HUES6 (cell line): ENCODE results near the gene MROH2A.

Source experiments
- H3K27ac ChIP-seq: 2 replicates; pipeline ENCODE4 v1.7.0; 2013; ENCODE audit warnings: low read depth, mild to moderate bottlenecking, low read length, inconsistent platforms
- H3K27me3 ChIP-seq: 2 replicates; pipeline ENCODE4 v1.6.1; 2013; ENCODE audit warnings: low read length; ENCODE audit not compliant: control insufficient read depth, insufficient read depth
- H3K36me3 ChIP-seq: 2 replicates; pipeline ENCODE4 v1.6.1; 2013; ENCODE audit warnings: low read length; ENCODE audit not compliant: control insufficient read depth, insufficient read depth
- H3K4me1 ChIP-seq: 2 replicates; pipeline ENCODE4 v1.6.1; 2013; ENCODE audit warnings: low read length; ENCODE audit not compliant: control insufficient read depth, insufficient read depth
- H3K4me3 ChIP-seq: 2 replicates; pipeline ENCODE4 v1.5.1; 2013; ENCODE audit warnings: low read depth, low read length
- H3K9ac ChIP-seq: one replicate; pipeline ENCODE4 v1.6.1; 2013; ENCODE audit warnings: mild to moderate bottlenecking, low read length
- H3K9me3 ChIP-seq: 2 replicates; pipeline ENCODE4 v1.6.1; 2013; ENCODE audit warnings: low read depth, low read length; ENCODE audit not compliant: control insufficient read depth, insufficient read depth

Gene MROH2A

DNA sequence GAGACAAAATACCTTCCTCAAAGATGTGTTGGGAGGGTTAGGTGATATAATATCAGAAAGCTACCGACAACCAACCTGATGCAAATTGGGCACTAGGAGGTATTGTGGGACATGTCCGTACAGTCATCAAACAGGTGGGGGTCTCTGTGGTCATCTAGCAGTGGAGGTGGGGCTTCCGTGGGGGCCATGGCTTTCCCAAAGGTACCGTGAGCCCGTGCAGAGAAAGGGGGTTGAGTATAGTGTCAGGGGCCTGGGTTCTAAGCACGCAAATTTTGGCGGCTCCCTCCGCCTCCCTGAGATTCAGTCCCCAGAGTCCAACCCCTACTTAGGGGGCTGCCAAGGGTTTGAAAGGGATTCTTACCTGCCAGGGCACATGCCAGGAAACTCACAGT lies 43.6 kb downstream of the MROH2A start:
- Histone ChIP-seq H3K27ac (no peak overlapping the region), H3K9ac (no peak overlapping the region), H3K4me3 (no peak overlapping the region), H3K36me3 (no peaks in the 10 kb centered on the region), H3K9me3 (no peaks in the 10 kb centered on the region), H3K27me3 (no peaks in the 10 kb centered on the region), H3K4me1 (no peaks in the 10 kb centered on the region)

DNA sequence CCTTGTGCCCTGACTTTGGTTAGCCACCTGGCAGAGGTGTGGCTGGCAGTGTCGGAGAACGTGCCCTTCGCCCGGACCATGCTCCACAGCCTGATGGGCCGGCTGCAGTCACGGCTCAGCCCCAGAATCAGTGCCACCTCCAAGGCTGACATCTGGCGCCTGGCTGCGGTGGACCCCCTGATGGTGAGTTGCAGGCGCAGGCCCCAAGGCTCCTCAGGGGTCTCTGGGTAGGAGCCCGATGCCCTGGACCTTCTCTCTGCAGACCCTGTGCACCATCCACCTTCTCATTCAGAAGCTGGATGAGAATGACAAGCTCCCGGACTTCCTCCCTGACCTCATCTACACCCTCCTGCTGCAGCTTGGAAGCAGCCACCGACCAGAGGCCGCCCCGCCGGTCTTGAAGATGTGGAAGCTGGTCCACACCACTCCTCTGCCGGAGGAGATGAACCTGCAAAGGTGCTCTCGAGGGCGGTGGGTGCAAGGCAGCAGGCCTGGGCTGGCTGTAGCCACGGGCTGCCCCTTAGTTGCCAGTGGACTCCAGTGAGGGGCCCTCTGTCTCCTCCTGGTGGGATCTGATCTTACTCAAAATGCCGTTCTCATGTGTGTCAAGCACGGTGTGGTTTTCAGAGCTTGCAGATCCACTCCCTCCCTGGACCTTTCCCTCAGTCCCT lies 44.1 kb downstream of the MROH2A start:
- Histone ChIP-seq H3K36me3 (no peaks in the 10 kb centered on the region), H3K4me3 (no peak overlapping the region), H3K27ac (no peak overlapping the region), H3K9me3 (no peaks in the 10 kb centered on the region), H3K4me1 (no peaks in the 10 kb centered on the region), H3K9ac (no peak overlapping the region), H3K27me3 (no peaks in the 10 kb centered on the region)

DNA sequence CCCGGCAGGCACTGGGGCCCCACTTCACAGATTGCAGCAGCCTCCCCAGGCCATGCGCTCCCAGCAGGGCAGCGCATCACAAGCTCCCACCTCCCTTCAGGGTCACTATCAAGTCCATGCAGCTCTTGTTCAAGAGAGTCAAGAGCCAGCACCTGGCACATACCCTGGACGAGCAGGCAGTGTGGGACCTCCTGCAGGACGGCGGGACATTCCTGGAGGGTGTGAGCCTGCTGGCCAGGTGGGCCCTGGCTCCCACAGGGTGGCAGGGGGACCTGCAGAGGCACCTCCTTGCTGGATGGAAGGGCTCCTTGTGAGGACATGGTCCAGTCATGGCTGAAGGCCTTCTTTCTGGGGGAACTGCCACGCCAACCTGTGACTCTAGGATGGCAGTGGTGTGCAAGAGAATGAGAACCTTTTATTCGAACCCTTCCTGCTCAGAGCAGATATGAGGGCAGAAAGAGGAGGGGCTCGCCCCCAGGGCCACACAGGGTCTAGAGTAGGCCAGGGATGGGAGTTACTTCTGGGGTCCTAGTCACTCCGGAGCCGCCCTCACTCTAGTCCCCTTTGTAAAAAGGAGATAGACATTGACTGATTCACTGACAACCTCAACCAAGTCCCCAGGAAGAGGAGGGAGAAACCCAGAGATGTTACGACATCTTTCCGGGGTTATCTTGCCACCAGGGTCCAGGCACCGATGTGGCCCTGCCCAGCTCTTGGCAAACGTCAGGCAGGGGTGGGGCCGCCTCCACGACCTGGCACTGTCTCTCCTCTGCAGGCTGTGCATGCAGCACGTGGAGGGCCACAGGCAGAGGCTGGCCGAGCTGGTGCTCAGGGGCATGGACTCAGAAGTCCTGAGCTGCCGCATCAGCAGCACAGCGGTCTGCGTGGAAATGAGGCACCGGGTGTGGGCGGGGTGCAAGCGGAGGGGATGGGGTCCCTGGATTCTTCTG lies 44.9 kb downstream of the MROH2A start:
- Histone ChIP-seq H3K4me3 (no peak overlapping the region), H3K4me1 (no peaks in the 10 kb centered on the region), H3K9ac (no peak overlapping the region), H3K27ac (no peak overlapping the region), H3K27me3 (no peaks in the 10 kb centered on the region), H3K36me3 (no peaks in the 10 kb centered on the region), H3K9me3 (no peaks in the 10 kb centered on the region)

DNA sequence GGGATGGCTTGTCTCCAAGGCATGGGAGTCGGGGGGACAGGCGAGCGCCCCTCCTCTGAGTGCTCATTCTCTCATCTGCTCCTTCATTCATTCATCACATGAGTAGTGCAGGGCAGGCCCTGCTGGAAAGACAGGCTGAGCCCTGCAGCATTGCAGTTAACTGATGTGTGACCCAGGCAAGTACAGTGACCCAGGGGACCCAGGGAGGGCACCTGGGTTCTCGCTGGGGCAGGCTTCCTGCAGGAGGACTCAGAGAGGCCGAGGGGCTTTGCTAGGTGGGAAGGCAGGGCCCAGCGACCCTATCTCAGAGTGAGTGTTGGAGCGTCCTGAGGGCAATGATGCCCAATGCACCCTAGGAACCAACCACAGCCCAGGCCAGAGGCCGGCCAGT lies 45.6 kb downstream of the MROH2A start:
- Histone ChIP-seq H3K27me3 (no peaks in the 10 kb centered on the region), H3K36me3 (no peaks in the 10 kb centered on the region), H3K27ac (no peak overlapping the region), H3K4me1 (no peaks in the 10 kb centered on the region), H3K9me3 (no peaks in the 10 kb centered on the region), H3K4me3 (no peak overlapping the region), H3K9ac (no peak overlapping the region)

DNA sequence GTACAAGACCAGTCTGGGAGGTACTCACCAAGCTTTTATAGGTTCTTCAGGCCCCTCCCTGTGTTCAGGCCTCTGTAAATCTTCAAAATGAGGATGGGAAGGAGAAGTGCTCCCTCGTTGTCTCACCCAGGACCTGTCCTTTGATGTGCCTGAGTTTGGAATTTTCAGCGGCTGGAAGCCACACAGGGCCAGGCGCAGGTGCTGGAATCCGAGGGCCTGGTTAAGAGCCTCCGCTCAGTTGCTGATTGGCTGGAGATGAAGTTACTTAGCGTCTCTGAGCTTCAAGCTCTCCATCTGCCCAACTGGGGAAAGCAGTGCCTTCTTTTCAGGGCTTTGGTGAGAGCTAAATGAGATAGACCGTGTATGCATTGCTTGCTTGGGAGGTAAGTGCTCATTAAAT lies 46.2 kb downstream of the MROH2A start:
- H3K9ac ChIP-seq = no peak overlapping the region
- H3K36me3 ChIP-seq = no peaks in the 10 kb centered on the region
- H3K27me3 ChIP-seq = no peaks in the 10 kb centered on the region
- H3K4me1 ChIP-seq = no peaks in the 10 kb centered on the region; the same call in 1 of the 2 replicates
- H3K9me3 ChIP-seq = no peaks in the 10 kb centered on the region
- H3K4me3 ChIP-seq = no peak overlapping the region
- no peak overlapping the region for H3K27ac ChIP-seq

DNA sequence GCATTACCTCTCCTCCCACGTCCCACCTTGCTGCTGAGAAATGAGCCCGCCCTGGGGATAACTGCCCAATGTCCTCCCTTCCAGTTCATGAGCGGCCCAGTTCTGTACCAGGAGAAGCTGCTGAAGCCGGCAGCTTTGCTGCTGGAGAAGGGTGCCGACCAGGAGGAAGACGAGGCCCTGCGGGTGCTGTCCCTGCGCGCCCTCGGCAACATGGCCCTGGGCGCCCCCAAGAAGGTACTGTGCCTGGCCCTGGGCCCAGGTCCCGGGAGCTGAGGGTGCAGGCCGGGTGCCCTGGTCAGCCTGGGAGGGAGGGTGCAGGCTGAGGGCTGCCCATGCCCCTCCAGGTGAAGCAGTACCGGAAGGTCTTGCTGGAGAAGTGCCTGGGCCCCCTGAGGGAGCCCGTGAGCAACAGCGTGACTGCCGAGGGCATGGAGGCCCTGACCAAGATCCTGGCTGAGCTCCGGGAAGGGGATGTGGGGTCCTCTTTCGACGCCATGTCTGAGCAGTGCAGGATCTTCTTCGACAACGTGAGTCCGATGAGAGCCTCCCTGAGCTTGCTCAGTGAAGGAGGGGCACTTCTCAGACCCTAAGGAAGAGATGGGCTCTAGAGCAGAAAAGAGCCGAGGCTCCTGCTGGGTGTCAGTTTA lies 50.5 kb downstream of the MROH2A start:
- Histone ChIP-seq H3K4me3 (no peak overlapping the region), H3K27ac (no peak overlapping the region), H3K27me3 (no peaks in the 10 kb centered on the region), H3K9ac (no peak overlapping the region), H3K9me3 (no peaks in the 10 kb centered on the region), H3K36me3 (no peaks in the 10 kb centered on the region), H3K4me1 (peaks cover 4% of the 10 kb centered on the region; the same call in 1 of the 2 replicates)

DNA sequence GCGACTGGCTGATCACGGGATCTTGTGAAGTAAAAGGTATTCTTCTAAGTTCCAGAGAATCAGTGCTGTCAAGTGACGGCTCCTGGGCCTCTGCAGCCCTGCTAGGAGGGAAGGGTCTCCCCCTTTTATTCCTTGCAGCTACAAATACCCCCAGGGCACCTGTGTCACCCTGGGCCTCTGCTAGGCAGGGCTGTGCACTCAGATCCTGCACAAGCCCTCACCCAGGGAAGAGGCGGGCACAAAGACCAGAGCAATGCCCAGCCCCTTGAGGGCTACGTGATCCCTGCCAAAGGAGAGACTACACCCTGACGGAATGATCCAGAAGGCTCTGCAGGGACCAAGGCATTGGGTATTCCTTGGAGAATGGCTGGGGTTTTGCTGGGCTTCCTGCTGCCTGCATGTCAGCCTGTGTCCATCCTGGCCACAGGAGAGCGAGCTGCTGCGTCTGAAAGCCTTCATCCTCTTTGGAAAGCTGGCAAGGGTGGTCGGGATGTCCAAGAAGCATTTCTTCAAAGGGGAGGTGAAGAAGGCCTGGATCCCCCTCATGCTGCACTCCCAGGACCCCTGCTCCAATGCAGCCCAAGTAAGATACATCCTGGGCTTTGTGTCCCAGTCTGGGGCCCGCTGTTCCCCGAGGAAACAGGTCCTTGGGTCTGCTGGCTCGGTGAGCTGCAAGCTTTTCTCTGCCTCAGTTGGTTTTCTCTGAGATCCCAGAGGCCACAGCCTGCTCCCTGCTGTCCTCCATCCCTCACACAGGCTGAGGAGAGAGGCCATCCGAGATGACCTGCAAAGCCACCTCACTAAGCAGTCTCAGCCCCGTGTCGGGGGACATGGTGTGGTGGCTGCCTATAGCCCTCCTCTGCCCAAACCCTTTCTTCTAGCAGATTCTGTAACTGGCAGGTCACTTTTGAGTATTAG lies 51.3 kb downstream of the MROH2A start:
- H3K9ac ChIP-seq = no peak overlapping the region
- peaks cover 7% of the 10 kb centered on the region for H3K36me3 ChIP-seq
- no peak overlapping the region for H3K4me3 ChIP-seq
- no peak overlapping the region for H3K27ac ChIP-seq
- H3K27me3 ChIP-seq = no peaks in the 10 kb centered on the region
- no peaks in the 10 kb centered on the region for H3K9me3 ChIP-seq
- H3K4me1 ChIP-seq = peaks cover 4% of the 10 kb centered on the region; the same call in 1 of the 2 replicates

DNA sequence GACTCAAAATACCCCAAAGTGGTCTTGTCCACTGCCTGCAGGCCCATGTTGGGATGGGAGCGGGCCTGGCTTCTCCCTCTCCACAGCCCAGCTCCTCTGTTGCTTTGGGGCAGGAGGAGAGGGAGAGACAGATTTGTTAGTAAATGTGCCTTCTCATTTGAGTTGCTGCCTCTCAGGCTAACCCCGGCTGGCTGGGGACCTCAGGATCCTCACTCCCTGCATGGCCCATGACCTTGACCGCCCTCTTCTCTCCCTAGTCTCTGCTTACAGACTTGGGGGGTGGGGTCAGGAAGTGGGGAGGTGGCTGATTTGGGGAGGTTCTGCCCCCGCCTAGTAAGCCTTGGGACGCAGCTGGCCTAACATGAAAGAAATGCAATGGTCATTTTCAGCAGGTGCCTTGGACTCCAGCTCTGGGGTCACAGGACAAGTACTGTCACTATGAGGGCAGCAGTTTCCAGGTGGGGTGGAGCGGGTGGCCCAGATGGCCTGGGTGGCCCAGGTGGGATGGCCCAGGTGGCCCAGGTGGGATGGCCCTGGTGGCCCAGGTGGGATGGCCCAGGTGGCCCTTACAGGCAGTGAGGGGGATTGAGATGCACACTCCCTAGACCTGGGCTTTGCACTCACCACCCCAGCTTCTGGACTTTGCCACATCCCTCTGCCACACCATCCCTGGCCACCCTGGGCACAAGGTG lies 52.1 kb downstream of the MROH2A start:
- Histone ChIP-seq H3K27ac (no peak overlapping the region), H3K9ac (no peak overlapping the region), H3K36me3 (peaks cover 15% of the 10 kb centered on the region), H3K4me1 (peaks cover 4% of the 10 kb centered on the region; the same call in 1 of the 2 replicates), H3K4me3 (no peak overlapping the region), H3K9me3 (no peaks in the 10 kb centered on the region), H3K27me3 (no peaks in the 10 kb centered on the region)

DNA sequence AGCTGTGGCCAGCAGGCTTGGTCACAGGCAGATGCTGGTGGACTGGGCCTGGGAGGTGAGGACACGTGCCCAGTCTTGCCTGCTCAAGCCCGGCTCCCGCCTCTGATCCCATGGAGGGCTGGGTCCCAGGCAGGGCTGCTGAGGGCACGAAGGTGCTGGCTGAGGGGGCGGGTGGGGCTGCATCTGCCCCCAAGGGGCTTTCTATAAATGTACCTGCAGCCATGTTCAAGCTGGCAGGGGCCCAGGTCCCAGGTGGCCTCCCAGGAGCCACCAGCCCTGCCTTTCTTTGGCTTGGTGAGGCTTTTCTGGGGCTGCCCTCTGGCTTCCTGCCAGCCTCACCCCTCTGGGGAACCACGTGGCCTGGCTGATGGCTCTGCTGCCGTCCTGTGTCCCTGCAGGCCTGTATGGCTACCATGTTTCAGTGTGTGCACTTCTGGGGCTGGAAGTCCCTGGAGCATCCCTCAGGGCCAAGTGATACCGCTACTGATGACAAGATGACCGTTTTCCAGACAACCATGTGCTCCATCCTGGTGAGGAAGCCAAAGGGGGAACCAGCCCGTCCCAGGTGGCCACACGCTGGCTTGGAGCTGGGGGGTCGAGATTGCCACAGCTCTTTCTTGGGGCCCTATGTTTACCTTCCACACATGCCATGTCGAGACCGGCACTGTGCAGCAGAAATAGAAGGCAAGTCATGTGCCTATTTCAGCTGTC lies 53.0 kb downstream of the MROH2A start:
- Histone ChIP-seq H3K27me3 (no peaks in the 10 kb centered on the region), H3K36me3 (peaks cover 24% of the 10 kb centered on the region), H3K4me3 (no peak overlapping the region), H3K27ac (no peak overlapping the region), H3K9me3 (no peaks in the 10 kb centered on the region), H3K4me1 (peaks cover 4% of the 10 kb centered on the region; the same call in 1 of the 2 replicates), H3K9ac (no peak overlapping the region)
